Cardiac fibroblast (primary cell): ENCODE data around the gene SERGEF.
A peak's percentile ranks its signal among the peaks of the same experiment; 100 is the strongest.
"Not testable (repeated sequence)": the region's sequence is repeated elsewhere in the genome, so short reads cannot be mapped to it uniquely, and the experiment has no call there.

Experiments
- DNase-seq, 2 donors: peaks; one replicate each; pipeline versions ENCODE4 v3.0.0 to v3.0.0-alpha.2; 2010; ENCODE audit warnings: low read depth in 2 of 2
- H3K4me3 ChIP-seq, 2 donors: replicated peaks in 1 of 2; 1 replicate in 1 of 2; 2 replicates in 1 of 2; pipeline ENCODE4 v1.5.1; 2011; ENCODE audit warnings: low read depth in 2 of 2, low read length in 2 of 2, mild to moderate bottlenecking in 2 of 2, moderate library complexity in 1 of 2
- CTCF ChIP-seq: IDR thresholded peaks from one replicate; pipeline ENCODE4 v1.5.1; 2011; ENCODE audit warnings: low read depth, mild to moderate bottlenecking, low read length, inconsistent platforms

Gene SERGEF

GRCh38 chr11:18000760-18001159 is 12.1 kb downstream of the SERGEF start:
- no peak overlapping the region for H3K4me3 ChIP-seq
- no peak for DNase-seq
- no peak for TF ChIP-seq CTCF

- DNase-seq, H3K4me3 ChIP-seq: not testable (repeated sequence)
These were observed 12.7 kb downstream of the SERGEF start for GRCh38 chr11:18000128-18000527.

- no peak for DNase-seq
- no peak for TF ChIP-seq CTCF
- H3K4me3 ChIP-seq = no peak overlapping the region
These were observed 19.9 kb downstream of the SERGEF start for GRCh38 chr11:17992916-17993315.

GRCh38 chr11:17991783-17992433 is 20.9 kb downstream of the SERGEF start:
- H3K4me3 ChIP-seq = no peak overlapping the region
- peak; percentile 70 to 76 for DNase-seq
- TF ChIP-seq CTCF = peak; percentile 85

GRCh38 chr11:17989306-17989705 is 23.5 kb downstream of the SERGEF start:
- no peak overlapping the region for H3K4me3 ChIP-seq
- no peak for DNase-seq
- TF ChIP-seq CTCF = no peak

GRCh38 chr11:17988465-17988864 is 24.4 kb downstream of the SERGEF start:
- no peak for TF ChIP-seq CTCF
- no peak for DNase-seq
- H3K4me3 ChIP-seq = no peak overlapping the region

- no peak for TF ChIP-seq CTCF
These were observed 25.0 kb downstream of the SERGEF start for GRCh38 chr11:17987826-17988225.

More at GRCh38 chr11:17987826-17988225, 25.0 kb downstream of the SERGEF start:
- no peak overlapping the region for H3K4me3 ChIP-seq
- no peak for DNase-seq
